Activated naive CD4-positive, alpha-beta T cell treated with anti-CD3 and anti-CD28 coated beads, Interleukin-2, amount 50 U/mL, for 24 hours (primary cell): Measurements from ENCODE around the gene ANAPC16.
A peak's percentile ranks its signal among the peaks of the same experiment; 100 is the strongest.

ENCODE experiments used
- H3K27ac Mint-ChIP-seq: one replicate; pipeline ENCODE4 v1.8.0; 2021; ENCODE audit warnings: mild to moderate bottlenecking, mixed read lengths
- H3K27me3 Mint-ChIP-seq: one replicate; pipeline ENCODE4 v1.8.0; 2021; ENCODE audit warnings: mixed read lengths
- H3K36me3 Mint-ChIP-seq: one replicate; pipeline ENCODE4 v1.8.0; 2021; ENCODE audit warnings: mixed read lengths
- H3K4me1 Mint-ChIP-seq: one replicate; pipeline ENCODE4 v1.8.0; 2021; ENCODE audit warnings: mixed read lengths
- H3K4me3 Mint-ChIP-seq: one replicate; pipeline ENCODE4 v1.8.0; 2021; ENCODE audit warnings: mild to moderate bottlenecking, mixed read lengths
- H3K9me3 Mint-ChIP-seq: one replicate; pipeline ENCODE4 v1.8.0; 2021; ENCODE audit warnings: mixed read lengths

ANAPC16 gene

GRCh38 chr10:72215611-72216549, at the start of gene ANAPC16, which contains the start of gene ASCC1:
Gene ANAPC16, plus strand, starts transcription at chr10:72216012. Its CDS starts 7,903 bp downstream, at chr10:72223915.
Gene ASCC1, minus strand, starts transcription at chr10:72216276. Its CDS starts 2,978 bp downstream, at chr10:72213298.
- peak within 1 kb of the TSS; percentile 96 for H3K4me3 Mint-ChIP-seq
- no peaks in the 10 kb centered on the region for H3K9me3 Mint-ChIP-seq
- H3K27me3 Mint-ChIP-seq, result no peaks in the 10 kb centered on the region
- peak within 1 kb of the TSS; percentile 97 for H3K27ac Mint-ChIP-seq
- H3K36me3 Mint-ChIP-seq, result peaks cover 1% of the 10 kb centered on the region
- peaks cover 60% of the 10 kb centered on the region for H3K4me1 Mint-ChIP-seq

GRCh38 chr10:72167118-72167517, 48.7 kb upstream of the ANAPC16 start:
- Mint-ChIP-seq H3K9me3 (no peaks in the 10 kb centered on the region), H3K27ac (no peak overlapping the region), H3K36me3 (peaks cover 5% of the 10 kb centered on the region), H3K27me3 (no peaks in the 10 kb centered on the region), H3K4me1 (peaks cover 28% of the 10 kb centered on the region), H3K4me3 (no peak overlapping the region)

GRCh38 chr10:72170263-72170662, 45.5 kb upstream of the ANAPC16 start:
- Mint-ChIP-seq H3K27ac (no peak overlapping the region), H3K9me3 (no peaks in the 10 kb centered on the region), H3K36me3 (peaks cover 6% of the 10 kb centered on the region), H3K4me1 (peaks cover 16% of the 10 kb centered on the region), H3K27me3 (no peaks in the 10 kb centered on the region), H3K4me3 (no peak overlapping the region)

- Mint-ChIP-seq H3K9me3 (no peaks in the 10 kb centered on the region), H3K27me3 (no peaks in the 10 kb centered on the region), H3K4me3 (no peak overlapping the region), H3K36me3 (peaks cover 5% of the 10 kb centered on the region), H3K27ac (no peak overlapping the region), H3K4me1 (peaks cover 12% of the 10 kb centered on the region)
Observed at GRCh38 chr10:72170733-72171132, 45.1 kb upstream of the ANAPC16 start.

GRCh38 chr10:72171175-72171630, 44.6 kb upstream of the ANAPC16 start:
- peak overlapping the region; percentile 35 for H3K27ac Mint-ChIP-seq
- no peaks in the 10 kb centered on the region for H3K9me3 Mint-ChIP-seq

GRCh38 chr10:72173262-72173618, 42.6 kb upstream of the ANAPC16 start:
- no peak overlapping the region for H3K4me3 Mint-ChIP-seq
- no peaks in the 10 kb centered on the region for H3K9me3 Mint-ChIP-seq
- peaks cover 6% of the 10 kb centered on the region for H3K36me3 Mint-ChIP-seq
- no peak overlapping the region for H3K27ac Mint-ChIP-seq
- H3K4me1 Mint-ChIP-seq, result peaks cover 10% of the 10 kb centered on the region
- no peaks in the 10 kb centered on the region for H3K27me3 Mint-ChIP-seq

More at GRCh38 chr10:72171175-72171630, 44.6 kb upstream of the ANAPC16 start:
- Mint-ChIP-seq H3K4me1 (peaks cover 10% of the 10 kb centered on the region), H3K4me3 (no peak overlapping the region), H3K27me3 (no peaks in the 10 kb centered on the region), H3K36me3 (peaks cover 5% of the 10 kb centered on the region)

GRCh38 chr10:72173619-72174296, 42.1 kb upstream of the ANAPC16 start:
- Mint-ChIP-seq H3K4me3 (no peak overlapping the region), H3K27me3 (no peaks in the 10 kb centered on the region), H3K9me3 (no peaks in the 10 kb centered on the region), H3K27ac (no peak overlapping the region), H3K4me1 (peaks cover 10% of the 10 kb centered on the region), H3K36me3 (peaks cover 7% of the 10 kb centered on the region)

- Mint-ChIP-seq H3K27me3 (no peaks in the 10 kb centered on the region), H3K4me3 (no peak overlapping the region), H3K36me3 (peaks cover 7% of the 10 kb centered on the region), H3K27ac (no peak overlapping the region), H3K9me3 (no peaks in the 10 kb centered on the region), H3K4me1 (peaks cover 10% of the 10 kb centered on the region)
Observed at GRCh38 chr10:72174297-72174662, 41.5 kb upstream of the ANAPC16 start.

GRCh38 chr10:72175149-72175548, 40.7 kb upstream of the ANAPC16 start:
- peaks cover 7% of the 10 kb centered on the region for H3K36me3 Mint-ChIP-seq
- H3K4me1 Mint-ChIP-seq, result peaks cover 10% of the 10 kb centered on the region
- H3K9me3 Mint-ChIP-seq, result no peaks in the 10 kb centered on the region
- no peaks in the 10 kb centered on the region for H3K27me3 Mint-ChIP-seq
- H3K27ac Mint-ChIP-seq, result no peak overlapping the region
- H3K4me3 Mint-ChIP-seq, result no peak overlapping the region

- no peaks in the 10 kb centered on the region for H3K9me3 Mint-ChIP-seq
- H3K4me3 Mint-ChIP-seq, result no peak overlapping the region
- H3K4me1 Mint-ChIP-seq, result peaks cover 2% of the 10 kb centered on the region
- no peak overlapping the region for H3K27ac Mint-ChIP-seq
- H3K36me3 Mint-ChIP-seq, result peaks cover 6% of the 10 kb centered on the region
- H3K27me3 Mint-ChIP-seq, result no peaks in the 10 kb centered on the region
Observed at GRCh38 chr10:72176701-72177100, 39.1 kb upstream of the ANAPC16 start.

- peaks cover 8% of the 10 kb centered on the region for H3K36me3 Mint-ChIP-seq
- H3K27me3 Mint-ChIP-seq, result no peaks in the 10 kb centered on the region
- no peak overlapping the region for H3K4me3 Mint-ChIP-seq
- H3K27ac Mint-ChIP-seq, result no peak overlapping the region
- no peaks in the 10 kb centered on the region for H3K9me3 Mint-ChIP-seq
- H3K4me1 Mint-ChIP-seq, result no peaks in the 10 kb centered on the region
Observed at GRCh38 chr10:72177454-72177853, 38.4 kb upstream of the ANAPC16 start.

GRCh38 chr10:72184156-72184555, 31.7 kb upstream of the ANAPC16 start:
- H3K27me3 Mint-ChIP-seq, result no peaks in the 10 kb centered on the region
- peaks cover 6% of the 10 kb centered on the region for H3K9me3 Mint-ChIP-seq
- H3K27ac Mint-ChIP-seq, result no peak overlapping the region
- peaks cover 9% of the 10 kb centered on the region for H3K4me1 Mint-ChIP-seq
- peaks cover 14% of the 10 kb centered on the region for H3K36me3 Mint-ChIP-seq
- no peak overlapping the region for H3K4me3 Mint-ChIP-seq

- H3K27me3 Mint-ChIP-seq, result no peaks in the 10 kb centered on the region
- H3K4me3 Mint-ChIP-seq, result no peak overlapping the region
- H3K36me3 Mint-ChIP-seq, result peaks cover 14% of the 10 kb centered on the region
- peaks cover 6% of the 10 kb centered on the region for H3K9me3 Mint-ChIP-seq
- H3K27ac Mint-ChIP-seq, result peak overlapping the region; percentile 65
- peaks cover 9% of the 10 kb centered on the region for H3K4me1 Mint-ChIP-seq
Observed at GRCh38 chr10:72186258-72186981, 29.4 kb upstream of the ANAPC16 start.

GRCh38 chr10:72186982-72187330, 28.9 kb upstream of the ANAPC16 start:
- H3K9me3 Mint-ChIP-seq, result peaks cover 6% of the 10 kb centered on the region
- H3K27ac Mint-ChIP-seq, result no peak overlapping the region
- peaks cover 9% of the 10 kb centered on the region for H3K4me1 Mint-ChIP-seq
- no peaks in the 10 kb centered on the region for H3K27me3 Mint-ChIP-seq
- H3K4me3 Mint-ChIP-seq, result no peak overlapping the region
- peaks cover 15% of the 10 kb centered on the region for H3K36me3 Mint-ChIP-seq

- H3K27me3 Mint-ChIP-seq, result no peaks in the 10 kb centered on the region
- no peak overlapping the region for H3K4me3 Mint-ChIP-seq
- no peaks in the 10 kb centered on the region for H3K9me3 Mint-ChIP-seq
- H3K27ac Mint-ChIP-seq, result no peak overlapping the region
- peaks cover 8% of the 10 kb centered on the region for H3K36me3 Mint-ChIP-seq
- H3K4me1 Mint-ChIP-seq, result no peaks in the 10 kb centered on the region
Observed at GRCh38 chr10:72194949-72195348, 20.9 kb upstream of the ANAPC16 start.
